PFSK-1 (cell line): Measurements from ENCODE around the gene EIF2S1.

Experiments
- FOXP2 ChIP-seq: optimal IDR thresholded peaks from 2 replicates; pipeline ENCODE3; 2011; ENCODE audit warnings: borderline replicate concordance, control low read depth, inconsistent platforms; ENCODE audit not compliant: insufficient read depth; ENCODE audit errors: extremely low read length, extremely low read depth
- POLR2AphosphoS5 ChIP-seq: IDR thresholded peaks from 2 replicates; pipeline ENCODE4 v1.6.1; 2012; ENCODE audit warnings: low read depth, mild to moderate bottlenecking, control low read depth, low read length, moderate library complexity
- SIN3A ChIP-seq: IDR thresholded peaks from 2 replicates; pipeline ENCODE4 v1.6.1; 2012; ENCODE audit warnings: mild to moderate bottlenecking, low read length, moderate library complexity, borderline replicate concordance; ENCODE audit not compliant: insufficient read depth
- TAF1 ChIP-seq: IDR thresholded peaks from 2 replicates; pipeline ENCODE4 v1.6.1; 2012; ENCODE audit warnings: low read length, control low read depth, borderline replicate concordance; ENCODE audit not compliant: insufficient read depth
- TF ChIP-seq, protein P1 (sequence below), 2 experiments: IDR thresholded peaks; 2 replicates each; pipeline versions ENCODE4 v1.6.1 to v1.8.0; 2011 to 2012; ENCODE audit warnings: low read depth in 2 of 2, low read length in 2 of 2, control low read depth in 1 of 2, inconsistent platforms in 1 of 2, mild to moderate bottlenecking in 1 of 2, moderate library complexity in 1 of 2; ENCODE audit not compliant: insufficient read depth in 1 of 2

Gene EIF2S1

GRCh38 chr14:67389811-67390534 is 29.8 kb downstream of the EIF2S1 start:
- TF ChIP-seq, protein P1, sequence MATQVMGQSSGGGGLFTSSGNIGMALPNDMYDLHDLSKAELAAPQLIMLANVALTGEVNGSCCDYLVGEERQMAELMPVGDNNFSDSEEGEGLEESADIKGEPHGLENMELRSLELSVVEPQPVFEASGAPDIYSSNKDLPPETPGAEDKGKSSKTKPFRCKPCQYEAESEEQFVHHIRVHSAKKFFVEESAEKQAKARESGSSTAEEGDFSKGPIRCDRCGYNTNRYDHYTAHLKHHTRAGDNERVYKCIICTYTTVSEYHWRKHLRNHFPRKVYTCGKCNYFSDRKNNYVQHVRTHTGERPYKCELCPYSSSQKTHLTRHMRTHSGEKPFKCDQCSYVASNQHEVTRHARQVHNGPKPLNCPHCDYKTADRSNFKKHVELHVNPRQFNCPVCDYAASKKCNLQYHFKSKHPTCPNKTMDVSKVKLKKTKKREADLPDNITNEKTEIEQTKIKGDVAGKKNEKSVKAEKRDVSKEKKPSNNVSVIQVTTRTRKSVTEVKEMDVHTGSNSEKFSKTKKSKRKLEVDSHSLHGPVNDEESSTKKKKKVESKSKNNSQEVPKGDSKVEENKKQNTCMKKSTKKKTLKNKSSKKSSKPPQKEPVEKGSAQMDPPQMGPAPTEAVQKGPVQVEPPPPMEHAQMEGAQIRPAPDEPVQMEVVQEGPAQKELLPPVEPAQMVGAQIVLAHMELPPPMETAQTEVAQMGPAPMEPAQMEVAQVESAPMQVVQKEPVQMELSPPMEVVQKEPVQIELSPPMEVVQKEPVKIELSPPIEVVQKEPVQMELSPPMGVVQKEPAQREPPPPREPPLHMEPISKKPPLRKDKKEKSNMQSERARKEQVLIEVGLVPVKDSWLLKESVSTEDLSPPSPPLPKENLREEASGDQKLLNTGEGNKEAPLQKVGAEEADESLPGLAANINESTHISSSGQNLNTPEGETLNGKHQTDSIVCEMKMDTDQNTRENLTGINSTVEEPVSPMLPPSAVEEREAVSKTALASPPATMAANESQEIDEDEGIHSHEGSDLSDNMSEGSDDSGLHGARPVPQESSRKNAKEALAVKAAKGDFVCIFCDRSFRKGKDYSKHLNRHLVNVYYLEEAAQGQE (IDR thresholded peaks at IDR 0.05; ENCODE audit: insufficient read depth in 1 of 2, low read depth in 2 of 2, low read length in 2 of 2) = no peak
- no peak for TF ChIP-seq TAF1
- no peak for TF ChIP-seq POLR2AphosphoS5
- no peak for TF ChIP-seq SIN3A
- no peak for TF ChIP-seq FOXP2

DNA sequence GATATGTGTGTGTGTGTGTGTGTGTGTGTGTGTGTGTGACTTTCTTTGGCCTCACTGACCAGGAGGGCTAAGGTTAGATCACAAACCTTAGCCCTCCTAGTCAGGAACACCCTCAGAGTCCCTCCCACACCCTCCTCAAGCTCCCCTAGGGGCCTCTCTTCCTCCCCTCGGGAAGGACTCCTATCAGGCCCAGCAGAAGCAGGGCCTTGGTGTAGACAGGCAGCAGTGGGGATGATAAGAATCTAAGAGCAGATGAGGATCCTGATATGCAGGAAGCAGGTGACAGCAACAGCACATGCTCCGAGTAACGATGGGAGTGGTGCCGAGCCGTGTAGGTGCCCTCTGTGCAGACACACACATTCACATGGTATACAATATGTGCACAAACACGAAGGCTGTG is 31.1 kb downstream of the EIF2S1 start:
- TF ChIP-seq, protein P1 (IDR thresholded peaks at IDR 0.05; ENCODE audit: insufficient read depth in 1 of 2, low read depth in 2 of 2, low read length in 2 of 2) = no peak
- TF ChIP-seq TAF1 (no peak), SIN3A (no peak), FOXP2 (no peak), POLR2AphosphoS5 (no peak)

DNA sequence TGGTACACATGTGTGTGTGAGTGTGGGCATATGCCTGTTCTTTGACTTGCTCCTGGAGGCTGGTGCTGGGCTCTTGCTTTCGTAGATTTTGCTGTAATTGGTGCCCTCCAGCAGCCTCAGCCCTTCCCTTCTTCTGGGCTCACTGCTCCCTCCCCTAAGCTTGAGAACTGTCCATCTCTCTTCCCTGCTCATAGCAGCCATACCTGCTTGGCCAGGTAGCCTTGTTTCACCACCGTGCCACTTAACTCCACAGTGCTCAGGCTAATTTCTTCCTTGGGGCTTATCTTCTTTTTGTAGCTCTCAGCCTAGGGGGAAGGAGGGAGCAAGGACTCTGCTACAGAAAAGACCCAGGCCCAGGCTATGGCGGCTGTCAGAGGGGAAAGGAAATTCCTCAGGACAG is 32.0 kb downstream of the EIF2S1 start:
- TF ChIP-seq SIN3A = no peak

- TF ChIP-seq, protein P1 (IDR thresholded peaks at IDR 0.05; ENCODE audit: insufficient read depth in 1 of 2, low read depth in 2 of 2, low read length in 2 of 2) = no peak
- TF ChIP-seq FOXP2 (no peak), SIN3A (no peak), TAF1 (no peak), POLR2AphosphoS5 (no peak)
Observed at GRCh38 chr14:67392800-67393199, 32.7 kb downstream of the EIF2S1 start.

GRCh38 chr14:67393689-67394088 is 33.6 kb downstream of the EIF2S1 start:
- TF ChIP-seq TAF1 = no peak
- TF ChIP-seq POLR2AphosphoS5 = no peak
- TF ChIP-seq, protein P1 (IDR thresholded peaks at IDR 0.05; ENCODE audit: insufficient read depth in 1 of 2, low read depth in 2 of 2, low read length in 2 of 2) = no peak
- no peak for TF ChIP-seq SIN3A
- TF ChIP-seq FOXP2 = no peak
